Mesodermal cell (in vitro differentiated cells): Measurements from ENCODE around the gene BHLHA15.

Experiments used
- H3K27ac ChIP-seq: 2 replicates; pipeline ENCODE4 v1.7.0; 2013; ENCODE audit warnings: mild to moderate bottlenecking, low read depth, low read length, moderate library complexity; ENCODE audit not compliant: severe bottlenecking
- H3K36me3 ChIP-seq: 2 replicates; pipeline ENCODE4 v1.7.1; 2013; ENCODE audit warnings: mild to moderate bottlenecking, low read length, moderate library complexity; ENCODE audit not compliant: control insufficient read depth, insufficient read depth
- H3K4me1 ChIP-seq: one replicate; pipeline ENCODE4 v1.7.1; 2013; ENCODE audit warnings: mild to moderate bottlenecking, low read length; ENCODE audit not compliant: insufficient read depth, control insufficient read depth, poor library complexity, severe bottlenecking
- H3K4me3 ChIP-seq: 2 replicates; pipeline ENCODE4 v1.7.0; 2013; ENCODE audit warnings: low read length, control low read depth, mild to moderate bottlenecking; ENCODE audit not compliant: insufficient read depth, poor library complexity, severe bottlenecking; ENCODE audit errors: extremely low read depth
- H3K9me3 ChIP-seq: 2 replicates; pipeline ENCODE4 v1.7.1; 2013; ENCODE audit warnings: mild to moderate bottlenecking, low read length, moderate library complexity; ENCODE audit not compliant: control insufficient read depth
- WGBS, 2 experiments: methylation state at CpG; one replicate each; pipeline ENCODE4 v1.1.5; 2013; ENCODE audit warnings: missing lambda C conversion rate in 2 of 2; ENCODE audit not compliant: insufficient coverage in 2 of 2; 5-methylcytosine and 5-hydroxymethylcytosine counted together

Gene BHLHA15

DNA sequence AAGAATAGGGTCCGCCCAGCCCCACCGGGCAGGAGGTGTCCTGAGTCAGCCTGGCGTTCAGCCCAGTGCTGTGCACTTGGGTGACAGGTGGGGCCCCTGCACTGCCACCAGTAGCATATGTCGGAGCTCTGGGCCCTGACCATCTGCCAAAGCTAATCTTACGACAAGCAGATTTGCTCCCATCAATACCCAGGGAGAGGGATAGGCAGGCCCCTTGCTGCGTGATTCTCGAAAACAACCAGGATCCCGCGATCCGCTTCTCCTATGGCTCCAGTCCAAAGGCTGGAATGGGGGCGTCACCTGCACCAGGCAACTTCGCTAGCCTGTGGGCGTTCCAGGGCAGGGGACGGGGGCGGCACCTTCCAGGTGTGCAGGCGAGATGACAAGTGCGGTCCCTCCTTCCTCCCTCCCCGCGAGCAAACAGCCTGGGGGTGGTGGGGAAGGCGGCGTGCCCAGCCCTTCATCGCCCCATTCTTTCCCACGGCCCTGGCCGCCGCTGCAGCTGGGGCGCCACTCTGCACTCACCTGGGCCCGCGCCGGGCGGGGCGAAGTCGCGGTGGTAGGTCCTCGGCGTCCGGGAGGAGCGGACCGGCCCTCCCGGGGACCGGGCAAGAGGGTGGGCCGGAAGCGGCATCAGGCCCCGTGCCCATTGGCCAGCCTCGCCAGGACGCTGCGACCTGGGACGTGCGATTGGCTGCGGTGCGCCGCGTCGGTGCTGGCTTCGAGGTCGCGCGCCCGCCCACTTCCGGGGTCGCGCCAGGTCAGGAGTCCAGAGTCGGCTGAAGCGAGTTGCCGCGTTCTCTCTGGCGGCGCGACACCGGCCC lies 40.6 kb downstream of the BHLHA15 start, which contains the start of gene TECPR1:
TECPR1 (minus strand) TSS at position 632 of the 824 bp plus-strand sequence. CDS start 6,086 bp downstream, outside the sequence.
- no peaks in the 10 kb centered on the region for H3K9me3 ChIP-seq
- peaks cover 5% of the 10 kb centered on the region for H3K4me1 ChIP-seq
- peaks cover 12% of the 10 kb centered on the region for H3K36me3 ChIP-seq
- 1% methylated on average over 45 to 63 of the region's 69 CpGs for WGBS, 2 experiments
- no peak within 1 kb of the TSS for H3K27ac ChIP-seq
- peak within 1 kb of the TSS; percentile 87 for H3K4me3 ChIP-seq

DNA sequence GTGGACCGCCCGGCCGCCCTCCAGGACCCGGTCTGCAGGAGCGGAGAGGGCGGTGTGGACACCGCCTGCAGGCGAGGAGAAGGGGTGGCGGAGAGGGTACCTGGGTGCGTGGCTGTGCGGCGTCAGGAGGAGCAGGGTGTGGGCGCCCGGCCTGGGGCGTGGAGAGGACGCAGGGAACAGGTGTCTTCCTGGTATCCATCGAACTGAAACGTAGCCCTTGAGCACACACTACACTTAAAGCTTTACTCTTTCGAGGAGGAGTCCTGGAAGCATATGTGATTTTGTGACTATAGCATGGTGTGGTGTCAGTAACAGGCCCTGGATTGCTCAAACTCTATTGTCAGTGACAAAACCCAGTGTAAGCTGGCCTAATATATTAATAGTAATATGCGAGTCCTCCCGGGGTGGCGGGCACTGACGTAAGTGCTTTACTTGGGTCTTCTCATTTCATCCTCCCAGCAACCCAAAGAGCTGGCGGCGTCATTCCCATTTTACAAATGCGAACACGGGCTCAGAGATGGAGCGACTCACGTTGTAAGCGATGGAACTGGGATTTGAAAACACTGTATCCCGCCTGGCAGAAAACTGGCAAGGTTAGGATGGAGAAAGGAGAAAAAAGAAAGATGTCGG lies 41.3 kb downstream of the BHLHA15 start:
- no peaks in the 10 kb centered on the region for H3K9me3 ChIP-seq
- peaks cover 13% of the 10 kb centered on the region for H3K36me3 ChIP-seq
- no peak overlapping the region for H3K27ac ChIP-seq
- peaks cover 5% of the 10 kb centered on the region for H3K4me1 ChIP-seq
- peak overlapping the region; percentile 87 for H3K4me3 ChIP-seq
- WGBS, 2 experiments, result 25 to 36% methylated on average over 18 to 20 of the region's 32 CpGs

DNA sequence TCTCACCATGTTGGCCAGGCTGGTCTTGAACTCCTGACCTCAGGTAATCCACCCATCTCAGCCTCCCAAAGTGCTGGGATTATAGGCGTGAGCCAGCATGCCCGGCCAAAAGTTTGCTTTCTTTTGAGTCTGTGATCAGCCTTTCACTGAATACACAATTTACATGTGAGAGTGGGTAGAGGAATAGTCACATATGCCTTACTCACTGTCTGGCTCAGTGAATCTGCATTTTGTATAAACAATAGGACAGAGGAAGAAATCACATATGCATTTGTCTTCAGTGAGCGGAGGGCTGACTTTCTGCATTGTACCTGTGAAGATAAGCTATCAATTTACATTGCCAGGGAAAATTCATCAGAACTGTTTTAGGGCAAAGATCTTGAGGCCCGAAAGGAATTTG lies 43.3 kb downstream of the BHLHA15 start:
- H3K4me3 ChIP-seq, result no peak overlapping the region
- H3K9me3 ChIP-seq, result no peaks in the 10 kb centered on the region
- H3K4me1 ChIP-seq, result peaks cover 5% of the 10 kb centered on the region
- peaks cover 11% of the 10 kb centered on the region for H3K36me3 ChIP-seq
- H3K27ac ChIP-seq, result no peak overlapping the region
- WGBS, 2 experiments, result 95 to 100% methylated on average over 3 to 4 of the region's 4 CpGs

DNA sequence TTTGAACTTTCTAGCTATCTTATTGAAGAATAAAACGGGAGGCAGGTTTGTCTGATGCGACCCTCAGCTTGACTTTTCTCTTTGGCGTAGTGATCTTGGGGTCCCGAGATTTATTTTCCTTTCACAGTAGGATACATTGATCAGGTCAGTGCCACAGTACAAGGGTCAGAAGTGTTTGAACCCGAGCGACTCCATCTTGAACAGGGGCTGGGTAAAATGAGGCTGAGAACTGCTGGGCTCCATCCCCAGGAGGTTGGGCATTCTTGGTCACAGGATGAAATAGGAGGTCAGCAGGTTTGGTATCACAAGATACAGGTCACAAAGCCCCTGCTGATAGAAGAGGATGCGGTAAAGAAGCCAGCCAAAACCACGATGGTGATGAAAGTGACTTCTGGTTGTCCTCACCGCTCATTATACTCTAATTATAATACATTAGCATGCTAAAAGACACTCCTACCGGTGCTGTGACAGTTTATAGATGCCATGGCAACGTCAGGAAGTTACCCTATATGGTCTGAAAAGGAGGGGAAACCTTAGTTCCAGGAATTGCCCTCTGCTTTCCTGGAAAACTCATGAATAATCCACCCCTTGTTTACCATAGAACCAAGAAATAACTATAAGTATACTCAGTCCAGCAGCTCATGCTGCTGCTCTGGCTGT lies 43.8 kb downstream of the BHLHA15 start:
- peaks cover 5% of the 10 kb centered on the region for H3K4me1 ChIP-seq
- peaks cover 11% of the 10 kb centered on the region for H3K36me3 ChIP-seq
- 90 to 98% methylated on average over 6 to 10 of the region's 11 CpGs for WGBS, 2 experiments
- H3K9me3 ChIP-seq, result no peaks in the 10 kb centered on the region
- no peak overlapping the region for H3K4me3 ChIP-seq
- no peak overlapping the region for H3K27ac ChIP-seq

DNA sequence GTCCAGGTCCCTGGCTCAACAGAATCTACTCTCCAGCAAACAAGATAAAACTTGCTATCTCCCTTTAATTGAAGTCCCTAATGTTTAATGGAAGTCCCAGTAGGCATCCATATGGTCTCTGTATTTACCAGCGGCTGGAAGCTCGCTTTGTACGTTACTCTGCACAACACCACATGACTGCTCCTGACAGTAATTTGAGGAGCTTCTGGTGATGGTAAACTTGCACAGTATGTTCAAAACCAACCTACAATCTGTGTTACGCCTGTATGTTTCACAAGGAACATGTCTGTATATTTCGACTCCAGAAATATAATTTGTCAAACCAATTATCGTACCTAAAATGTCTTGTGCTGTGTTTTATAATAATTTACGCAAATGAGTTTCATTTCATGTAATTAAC lies 45.2 kb downstream of the BHLHA15 start:
- H3K27ac ChIP-seq, result no peak overlapping the region
- H3K36me3 ChIP-seq, result peaks cover 17% of the 10 kb centered on the region
- no peak overlapping the region for H3K4me3 ChIP-seq
- WGBS, 2 experiments, result 100% methylated on average over 2 to 3 of the region's 7 CpGs
- no peaks in the 10 kb centered on the region for H3K4me1 ChIP-seq
- no peaks in the 10 kb centered on the region for H3K9me3 ChIP-seq

DNA sequence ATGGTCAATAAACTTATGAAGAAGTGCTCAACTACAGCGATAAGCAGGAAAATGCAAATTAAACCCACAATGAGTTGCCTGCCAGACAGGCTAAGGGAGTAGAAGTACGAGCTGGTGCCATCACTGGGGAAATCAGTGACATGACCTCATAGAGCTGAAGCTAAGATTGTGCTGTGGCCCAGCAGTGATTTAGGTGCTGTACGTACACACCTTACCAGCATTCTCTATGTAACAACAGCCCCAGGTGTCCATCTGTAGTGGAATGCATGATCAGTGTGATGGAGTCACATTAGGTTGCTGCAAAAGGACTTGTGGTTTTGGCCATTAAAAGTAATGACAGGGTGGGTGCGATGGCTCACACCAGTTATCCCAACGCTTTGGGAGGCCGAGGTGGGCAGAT lies 46.5 kb downstream of the BHLHA15 start:
- H3K4me1 ChIP-seq, result no peaks in the 10 kb centered on the region
- H3K36me3 ChIP-seq, result peaks cover 22% of the 10 kb centered on the region
- H3K4me3 ChIP-seq, result no peak overlapping the region
- H3K9me3 ChIP-seq, result no peaks in the 10 kb centered on the region
- WGBS, 2 experiments, result 86 to 89% methylated on average over 5 of the region's 6 CpGs
- H3K27ac ChIP-seq, result no peak overlapping the region
